HG02943 (cell line): Measurements from ENCODE around the gene ANAPC2.

Experiments
- ATAC-seq: cut with Tn5 transposase; IDR thresholded peaks from one replicate; pipeline ENCODE4 v1.9.1; 2021; ENCODE audit warnings: mild to moderate bottlenecking, low read depth, moderate library complexity; ENCODE audit not compliant: unreplicated experiment

ANAPC2 gene

DNA sequence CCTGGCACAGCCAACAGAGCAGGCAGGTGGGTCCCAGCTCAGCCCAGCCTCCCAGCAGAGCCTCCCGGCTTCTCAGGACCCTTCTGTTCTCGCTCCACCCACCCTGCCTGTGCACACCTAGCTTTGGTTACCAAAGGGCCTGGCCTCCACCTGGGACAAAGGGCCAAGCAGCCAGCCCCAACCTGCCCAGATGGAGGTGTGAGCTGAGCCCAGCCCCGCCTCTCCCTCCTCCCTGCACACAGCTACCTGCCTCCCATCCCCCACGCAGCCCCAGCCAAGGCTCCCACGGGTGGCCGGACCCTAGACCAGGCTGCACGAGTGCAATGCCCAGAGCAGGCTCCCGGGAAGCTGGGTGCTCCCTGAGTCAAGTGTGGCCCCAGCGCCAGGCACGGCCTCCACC is 6.5 kb upstream of the ANAPC2 start:
- no peak for ATAC-seq

DNA sequence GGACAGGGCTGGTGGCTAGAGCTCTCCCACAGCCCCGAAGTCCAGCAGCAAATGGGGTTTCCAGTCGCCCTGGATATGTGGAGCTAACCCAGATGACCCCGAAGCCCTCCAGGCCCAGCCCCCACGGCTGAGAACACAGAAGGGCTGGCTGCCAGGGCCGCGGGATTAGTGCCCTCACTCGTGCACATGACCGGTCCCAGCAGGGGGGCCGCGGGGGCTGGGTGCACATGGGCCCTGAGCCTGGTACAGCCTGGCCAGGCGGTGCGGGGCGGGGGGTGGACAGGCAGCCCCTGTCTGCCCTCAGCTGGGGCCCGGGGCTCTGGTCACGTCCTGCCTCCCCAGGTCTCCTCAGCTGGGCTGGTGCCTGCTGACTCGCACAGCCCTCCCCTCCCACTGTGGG is 6.0 kb upstream of the ANAPC2 start:
- no peak for ATAC-seq

GRCh38 chr9:137193771-137194170 is 5.4 kb upstream of the ANAPC2 start:
- no peak for ATAC-seq

DNA sequence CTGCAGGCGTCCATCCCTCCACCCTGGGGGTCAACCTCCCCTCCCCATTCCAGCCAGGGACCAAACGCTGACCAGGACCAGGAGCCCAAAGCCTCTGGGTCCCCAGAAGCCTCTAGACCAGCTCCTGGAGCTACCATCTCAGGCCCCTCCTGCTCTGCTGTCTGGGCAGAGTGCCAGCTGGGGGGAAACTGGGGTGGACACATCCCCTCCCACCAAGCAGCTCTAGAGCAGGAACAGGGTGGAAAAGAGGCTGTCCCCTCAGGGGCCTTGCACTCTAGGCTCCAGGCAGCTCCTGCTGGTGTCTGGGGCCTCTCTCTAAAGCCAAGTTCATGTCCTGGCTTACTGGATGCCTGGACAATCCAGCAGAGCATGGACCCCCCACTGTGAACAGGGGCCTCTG is 4.5 kb upstream of the ANAPC2 start:
- ATAC-seq, result no peak

GRCh38 chr9:137192448-137192780 is 4.1 kb upstream of the ANAPC2 start:
- ATAC-seq, result no peak

GRCh38 chr9:137191691-137192447 is 3.5 kb upstream of the ANAPC2 start:
- no peak for ATAC-seq

- ATAC-seq, result no peak
Measured at GRCh38 chr9:137191245-137191644, 2.9 kb upstream of the ANAPC2 start.

- ATAC-seq, result no peak
Measured at GRCh38 chr9:137190315-137190856, 2.0 kb upstream of the ANAPC2 start.

DNA sequence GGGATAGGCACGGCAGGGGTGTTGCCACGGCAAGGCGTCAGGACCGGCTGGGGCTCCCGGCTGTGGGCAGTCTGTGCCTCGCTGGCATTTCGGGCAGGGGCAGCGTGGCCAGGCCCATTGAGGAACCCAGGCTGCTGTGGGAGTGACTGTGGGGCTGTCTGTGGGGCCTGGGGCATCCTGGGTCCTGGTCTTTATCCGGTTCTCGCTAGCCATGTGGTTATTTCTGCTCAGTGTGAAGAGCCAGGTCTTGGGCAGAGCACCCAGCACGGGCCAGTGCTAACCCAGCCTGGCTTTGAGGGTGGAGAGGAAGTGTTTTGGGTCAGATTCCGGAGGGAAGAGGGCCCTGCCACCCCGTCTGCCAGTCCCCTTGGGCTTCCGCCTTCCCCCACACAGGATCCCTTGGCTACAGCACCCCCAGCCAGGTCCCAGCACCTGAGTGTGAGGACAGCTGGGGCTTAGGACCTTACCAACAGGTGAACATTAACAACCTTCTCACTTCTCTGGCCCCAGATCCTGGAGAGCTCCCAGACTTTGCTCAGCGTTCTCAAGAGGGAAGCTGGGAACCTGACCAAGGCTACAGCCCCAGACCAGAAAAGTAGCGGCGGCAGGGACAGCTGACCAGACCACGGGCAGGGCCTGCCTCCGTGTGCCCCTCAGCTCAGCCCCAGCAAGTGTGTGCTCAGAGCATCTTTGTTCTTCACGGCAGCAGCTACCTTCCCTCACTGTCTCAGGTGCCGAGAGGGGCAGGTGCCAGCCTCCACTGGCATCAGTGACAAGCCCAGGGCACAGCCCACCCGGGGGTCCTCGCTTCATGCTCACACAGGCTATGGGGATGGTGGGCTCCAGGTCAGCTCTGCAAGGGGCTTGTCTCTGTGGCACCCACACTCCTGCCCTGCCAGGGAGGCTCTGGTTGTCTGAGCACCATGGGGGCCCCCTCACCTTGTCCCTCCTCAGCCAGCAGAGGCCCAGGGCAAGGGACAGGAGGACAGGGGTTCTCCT is 1.2 kb upstream of the ANAPC2 start:
- no peak for ATAC-seq

DNA sequence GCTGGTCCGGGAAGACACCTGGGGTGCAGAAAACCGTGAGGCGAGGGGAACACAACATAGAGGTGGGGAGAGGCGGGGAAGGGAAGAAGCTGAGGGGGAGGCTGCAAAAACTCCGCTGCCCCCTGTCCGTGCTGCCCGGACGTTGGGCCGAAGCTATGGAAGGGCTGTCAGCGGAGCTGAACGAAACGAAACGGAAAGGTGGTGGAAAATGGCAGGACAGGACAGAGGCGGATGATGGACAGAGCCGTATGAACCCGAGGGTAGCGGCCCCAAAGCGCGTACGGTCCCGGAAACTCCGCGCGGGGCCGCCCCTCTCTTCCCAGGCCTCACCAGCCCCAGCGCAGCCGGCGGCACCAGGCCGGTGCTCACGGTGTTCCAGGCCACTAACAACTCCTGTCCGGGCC is 272 bp downstream of the ANAPC2 start:
- no peak for ATAC-seq

- ATAC-seq, result no peak
Measured at GRCh38 chr9:137187386-137187785, 974 bp downstream of the ANAPC2 start.

DNA sequence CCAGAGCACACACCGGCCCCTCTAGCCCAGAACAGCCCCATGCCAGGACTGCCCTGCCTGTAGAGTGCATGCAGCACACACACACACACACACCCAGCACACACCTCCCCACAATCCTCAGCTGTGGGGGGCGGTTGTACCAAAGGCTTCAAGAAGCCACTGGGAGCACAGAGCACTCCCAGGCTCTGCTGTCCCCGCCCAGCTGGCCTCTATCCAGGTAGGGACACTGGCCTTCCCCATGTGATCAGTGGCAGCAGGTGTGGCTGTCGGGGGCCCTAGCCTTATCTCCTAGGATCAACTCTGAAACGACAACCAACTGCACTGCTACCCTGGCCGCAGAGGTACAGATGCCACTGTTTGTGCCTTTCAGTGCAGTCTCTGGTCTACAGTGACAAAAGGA is 2.0 kb downstream of the ANAPC2 start:
- ATAC-seq, result no peak

DNA sequence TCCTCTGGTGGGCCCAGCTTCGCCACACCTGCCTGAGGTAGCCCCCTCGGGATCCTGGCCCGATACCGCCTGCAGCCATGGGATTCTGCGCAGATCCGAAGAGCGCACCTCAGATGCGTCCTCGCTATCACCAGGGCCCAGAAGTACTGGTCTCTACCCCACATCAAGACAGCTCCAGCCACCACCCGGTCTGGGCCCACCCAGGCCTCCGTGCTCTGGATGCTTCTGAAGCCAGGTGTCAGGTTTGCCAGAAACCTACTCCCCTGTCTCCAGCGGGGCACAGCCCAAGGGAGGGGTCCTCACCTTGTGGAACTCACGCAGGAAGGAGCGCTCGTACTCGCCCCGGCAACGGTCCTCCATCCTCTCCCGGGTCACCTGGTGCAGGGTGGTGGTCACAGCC is 2.4 kb downstream of the ANAPC2 start:
- ATAC-seq, result no peak

DNA sequence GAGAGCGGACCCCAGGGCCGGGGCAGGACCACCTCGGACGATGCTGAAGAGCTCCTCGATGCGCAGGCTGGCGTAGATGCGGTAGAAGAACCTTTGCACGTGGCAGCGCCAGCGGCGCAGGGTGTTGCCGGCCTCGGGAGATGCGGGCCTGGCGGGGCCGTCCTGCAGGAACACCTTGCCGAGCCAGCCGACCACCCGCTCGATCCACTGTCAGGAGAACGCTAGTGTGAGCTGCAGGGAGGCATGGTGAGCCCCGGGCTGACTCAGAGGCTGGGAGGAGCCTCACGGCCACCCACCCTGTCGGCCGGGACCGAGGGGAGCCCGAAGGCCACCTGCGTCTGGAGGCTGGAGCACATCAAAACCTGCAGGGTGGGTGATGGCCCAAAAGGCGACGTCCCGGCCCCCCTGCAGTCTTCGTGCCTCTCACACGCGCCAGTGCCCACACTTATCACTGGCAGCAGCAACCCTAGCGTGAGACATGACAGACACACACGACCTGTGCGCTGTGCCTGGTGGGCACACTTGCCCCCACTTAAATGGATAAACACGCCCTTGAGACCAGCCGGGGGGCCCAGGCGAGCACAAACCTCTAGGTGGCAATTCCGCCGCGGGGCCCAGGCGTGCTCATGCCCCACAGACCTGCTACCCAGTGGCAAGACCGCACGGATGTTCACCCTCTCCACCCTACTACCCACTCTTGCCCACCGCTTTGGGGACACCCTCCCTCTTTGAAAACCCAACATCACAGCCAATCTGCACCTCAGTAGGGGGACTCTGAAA is 3.3 kb downstream of the ANAPC2 start:
- no peak for ATAC-seq

DNA sequence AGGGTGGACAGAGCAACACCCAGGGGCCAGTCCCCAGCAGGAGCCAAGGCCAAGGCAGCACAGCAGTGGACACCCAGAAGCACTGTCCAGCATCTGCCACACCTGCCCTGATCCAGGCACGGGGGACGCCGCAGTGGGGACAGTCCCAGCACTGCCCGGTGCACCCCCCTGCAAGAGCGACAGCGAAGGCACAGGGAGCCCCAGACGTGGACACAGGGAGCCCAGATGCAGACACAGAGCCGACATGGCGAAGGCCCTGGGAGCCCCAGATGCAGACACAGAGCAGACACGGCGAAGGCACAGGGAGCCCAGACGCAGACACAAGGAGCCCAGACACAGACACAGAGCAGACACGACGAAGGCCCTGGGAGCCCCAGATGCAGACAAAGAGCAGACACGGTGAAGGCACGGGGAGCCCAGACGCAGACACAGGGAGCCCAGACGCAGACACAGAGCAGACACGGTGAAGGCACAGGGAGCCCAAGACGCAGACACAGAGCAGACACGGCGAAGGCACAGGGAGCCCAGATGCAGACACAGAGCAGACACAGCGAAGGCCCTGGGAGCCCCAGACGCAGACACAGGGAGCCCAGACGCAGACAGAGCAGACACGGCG is 4.3 kb downstream of the ANAPC2 start:
- ATAC-seq, result no peak

- ATAC-seq, result no peak
Measured at GRCh38 chr9:137182836-137183235, 5.5 kb downstream of the ANAPC2 start.

DNA sequence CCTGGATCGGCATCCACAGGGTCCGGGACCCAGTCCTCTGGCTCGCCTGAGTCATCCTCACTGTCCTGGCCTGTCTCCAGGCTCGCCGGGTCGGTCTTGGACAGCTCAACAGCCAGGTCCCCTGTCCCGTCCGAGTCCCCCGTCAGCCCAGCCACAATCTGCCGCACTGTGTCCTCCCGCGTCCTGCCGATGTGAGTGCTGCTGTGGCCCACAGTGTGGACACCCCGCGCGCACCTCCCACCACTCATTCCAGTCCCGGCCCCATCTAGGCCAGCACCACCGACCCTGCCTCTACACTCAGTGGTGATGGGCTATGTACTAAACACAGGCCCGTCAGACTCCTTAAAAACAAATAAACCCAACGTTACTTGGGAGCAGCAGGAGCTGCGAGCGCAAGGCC is 6.7 kb downstream of the ANAPC2 start:
- no peak for ATAC-seq

DNA sequence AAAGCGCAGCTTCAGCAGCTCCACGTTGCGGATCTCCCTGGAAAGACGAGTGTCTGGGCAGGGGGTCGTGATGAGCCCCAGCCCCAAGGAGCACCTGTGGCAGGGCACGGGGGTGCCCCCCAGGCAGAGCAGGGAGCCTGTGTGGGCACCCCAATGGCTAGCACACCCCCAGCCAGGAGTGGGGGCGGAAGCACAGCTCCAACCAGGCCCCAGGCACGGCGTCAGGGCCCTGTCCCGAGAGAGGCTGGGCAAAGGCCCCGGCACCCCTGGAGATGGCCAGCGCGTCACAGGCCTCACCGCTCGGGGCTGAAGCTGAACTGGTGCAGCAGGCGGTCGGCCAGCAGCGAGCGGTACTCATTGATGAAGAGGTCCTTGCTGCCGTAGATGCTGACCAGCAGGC is 7.9 kb downstream of the ANAPC2 start:
- ATAC-seq, result no peak

DNA sequence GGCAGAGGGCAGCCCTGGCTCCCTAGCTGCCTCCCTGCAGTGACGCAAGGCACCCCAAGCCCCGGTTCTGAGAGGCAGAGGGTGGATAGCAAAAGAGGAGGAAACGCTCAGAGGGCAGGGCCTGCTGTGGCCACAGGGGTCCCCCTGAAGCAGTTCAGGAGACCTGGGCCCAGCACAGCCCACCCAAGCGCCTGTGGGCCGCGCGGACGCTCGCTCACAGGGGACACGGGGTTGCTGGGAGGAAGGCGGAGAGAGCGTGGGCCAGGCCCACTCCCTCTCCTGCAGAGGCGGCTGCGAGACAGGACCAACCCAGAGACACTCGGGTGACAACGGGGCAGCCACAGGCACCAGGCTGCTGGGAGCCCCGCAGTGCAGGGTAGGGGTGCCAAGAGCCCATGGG is 8.6 kb downstream of the ANAPC2 start:
- ATAC-seq, result no peak

GRCh38 chr9:137178939-137179630 is 9.3 kb downstream of the ANAPC2 start:
- no peak for ATAC-seq
